ENCODE data around the gene CAND2. TPM values are rescaled to one million over a fixed set of nuclear protein-coding genes. Genes with fewer than 3 reads are reported as not detected.

The CAND2 gene
- total and polyA plus RNA-seq, 2 experiments from 2014 or later: 5.6 to 20.5 TPM

DNA sequence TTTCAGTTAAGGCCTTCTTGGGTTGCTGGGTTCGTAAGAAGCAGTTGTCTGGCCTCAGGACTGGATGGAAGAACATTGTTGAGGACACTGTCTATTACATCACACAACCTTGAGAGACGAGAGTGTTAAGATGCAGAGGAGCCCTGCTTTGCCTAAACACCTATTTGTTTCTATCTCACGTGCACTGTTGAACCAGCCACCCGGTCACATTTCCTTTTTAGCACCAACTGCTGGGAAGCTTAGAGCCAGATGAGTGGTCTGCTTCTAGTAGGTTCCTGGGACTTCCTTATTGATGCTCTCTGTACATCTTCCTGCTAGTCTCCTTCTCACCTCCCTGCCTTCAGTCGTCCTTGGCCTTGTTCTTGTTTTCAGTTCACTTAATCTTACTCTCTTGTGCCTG is 22.3 kb downstream of the CAND2 start (continued):
- TF ChIP-seq, protein P1, sequence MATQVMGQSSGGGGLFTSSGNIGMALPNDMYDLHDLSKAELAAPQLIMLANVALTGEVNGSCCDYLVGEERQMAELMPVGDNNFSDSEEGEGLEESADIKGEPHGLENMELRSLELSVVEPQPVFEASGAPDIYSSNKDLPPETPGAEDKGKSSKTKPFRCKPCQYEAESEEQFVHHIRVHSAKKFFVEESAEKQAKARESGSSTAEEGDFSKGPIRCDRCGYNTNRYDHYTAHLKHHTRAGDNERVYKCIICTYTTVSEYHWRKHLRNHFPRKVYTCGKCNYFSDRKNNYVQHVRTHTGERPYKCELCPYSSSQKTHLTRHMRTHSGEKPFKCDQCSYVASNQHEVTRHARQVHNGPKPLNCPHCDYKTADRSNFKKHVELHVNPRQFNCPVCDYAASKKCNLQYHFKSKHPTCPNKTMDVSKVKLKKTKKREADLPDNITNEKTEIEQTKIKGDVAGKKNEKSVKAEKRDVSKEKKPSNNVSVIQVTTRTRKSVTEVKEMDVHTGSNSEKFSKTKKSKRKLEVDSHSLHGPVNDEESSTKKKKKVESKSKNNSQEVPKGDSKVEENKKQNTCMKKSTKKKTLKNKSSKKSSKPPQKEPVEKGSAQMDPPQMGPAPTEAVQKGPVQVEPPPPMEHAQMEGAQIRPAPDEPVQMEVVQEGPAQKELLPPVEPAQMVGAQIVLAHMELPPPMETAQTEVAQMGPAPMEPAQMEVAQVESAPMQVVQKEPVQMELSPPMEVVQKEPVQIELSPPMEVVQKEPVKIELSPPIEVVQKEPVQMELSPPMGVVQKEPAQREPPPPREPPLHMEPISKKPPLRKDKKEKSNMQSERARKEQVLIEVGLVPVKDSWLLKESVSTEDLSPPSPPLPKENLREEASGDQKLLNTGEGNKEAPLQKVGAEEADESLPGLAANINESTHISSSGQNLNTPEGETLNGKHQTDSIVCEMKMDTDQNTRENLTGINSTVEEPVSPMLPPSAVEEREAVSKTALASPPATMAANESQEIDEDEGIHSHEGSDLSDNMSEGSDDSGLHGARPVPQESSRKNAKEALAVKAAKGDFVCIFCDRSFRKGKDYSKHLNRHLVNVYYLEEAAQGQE (IDR thresholded peaks at IDR 0.05; ENCODE audit: unreplicated experiment): no peak
- TF ChIP-seq ZNF114 (CRISPR knock-in tag; IDR thresholded peaks at IDR 0.05) (no peak), STAT1 (IDR thresholded peaks at IDR 0.05; ENCODE audit: unreplicated experiment) (no peak), CREB1 (CRISPR knock-in tag; IDR thresholded peaks at IDR 0.05; ENCODE audit: low read depth) (no peak), EZH2 (IDR thresholded peaks at IDR 0.05; ENCODE audit: low read depth, unreplicated experiment) (no peak), ZNF462 (CRISPR knock-in tag; IDR thresholded peaks at IDR 0.05) (no peak)
